Kidney epithelial cell (primary cell): ENCODE results near the gene CLOCK. TPM values are rescaled to one million over a fixed set of nuclear protein-coding genes. Genes with fewer than 3 reads are reported as not detected.

ENCODE experiments used
- DNase-seq: peaks from one replicate; pipeline ENCODE4 v3.0.0-alpha.2; 2010; ENCODE audit warnings: low read depth
- H3K27me3 ChIP-seq: 2 replicates; pipeline ENCODE4 v1.6.0; 2011; ENCODE audit warnings: low read length; ENCODE audit not compliant: control insufficient read depth, insufficient read depth
- H3K36me3 ChIP-seq: 2 replicates; pipeline ENCODE4 v1.5.1; 2011; ENCODE audit warnings: low read length; ENCODE audit not compliant: control insufficient read depth, insufficient read depth
- H3K4me3 ChIP-seq: 2 replicates; pipeline ENCODE4 v1.5.1; 2011; ENCODE audit warnings: low read depth, mild to moderate bottlenecking, control low read depth, low read length
- CTCF ChIP-seq: IDR thresholded peaks from 2 replicates; pipeline ENCODE4 v1.5.1; 2011; ENCODE audit warnings: mild to moderate bottlenecking, moderate library complexity, low read length, control low read depth, inconsistent platforms; ENCODE audit not compliant: insufficient read depth, poor library complexity, severe bottlenecking
- total RNA-seq: library from RNA; depleted of rRNA; stranded (reverse); fragments of >200 nt; gene quantifications from 2 replicates; pipeline ENCODE4 v1.2.3, GENCODE V29; 2015

CLOCK gene
- total RNA-seq, 1 donor from 2014 or later, result 14.4 TPM

GRCh38 chr4:55468724-55469123 is 78.0 kb downstream of the CLOCK start:
- Histone ChIP-seq H3K36me3 (no peaks in the 10 kb centered on the region), H3K4me3 (no peak overlapping the region), H3K27me3 (no peaks in the 10 kb centered on the region)
- TF ChIP-seq CTCF, result no peak
- no peak for DNase-seq

GRCh38 chr4:55466001-55466400 is 80.7 kb downstream of the CLOCK start:
- Histone ChIP-seq H3K36me3 (no peaks in the 10 kb centered on the region), H3K27me3 (no peaks in the 10 kb centered on the region), H3K4me3 (no peak overlapping the region)
- no peak for DNase-seq
- TF ChIP-seq CTCF, result no peak

GRCh38 chr4:55458611-55459010 is 88.1 kb downstream of the CLOCK start:
- no peak for DNase-seq
- Histone ChIP-seq H3K27me3 (no peaks in the 10 kb centered on the region), H3K4me3 (no peak overlapping the region), H3K36me3 (no peaks in the 10 kb centered on the region)
- no peak for TF ChIP-seq CTCF

- no peaks in the 10 kb centered on the region for H3K27me3 ChIP-seq
- no peak overlapping the region for H3K4me3 ChIP-seq
- no peaks in the 10 kb centered on the region for H3K36me3 ChIP-seq
- no peak for DNase-seq
- TF ChIP-seq CTCF, result no peak
Observed at GRCh38 chr4:55458164-55458563, 88.5 kb downstream of the CLOCK start.

GRCh38 chr4:55450566-55450965 is 96.1 kb downstream of the CLOCK start:
- no peak for DNase-seq
- no peaks in the 10 kb centered on the region for H3K27me3 ChIP-seq
- no peak for TF ChIP-seq CTCF
- H3K4me3 ChIP-seq, result no peak overlapping the region
- H3K36me3 ChIP-seq, result no peaks in the 10 kb centered on the region

- no peak overlapping the region for H3K4me3 ChIP-seq
- TF ChIP-seq CTCF, result no peak
- no peaks in the 10 kb centered on the region for H3K36me3 ChIP-seq
- DNase-seq, result no peak
- H3K27me3 ChIP-seq, result no peaks in the 10 kb centered on the region
Observed at GRCh38 chr4:55447831-55448230, 98.9 kb downstream of the CLOCK start.
